ENCODE results near the gene SPATA22. TPM values are rescaled to one million over a fixed set of nuclear protein-coding genes. Genes with fewer than 3 reads are reported as not detected.

Gene SPATA22
- total RNA-seq, 6 experiments from 2014 or later = not detected

DNA sequence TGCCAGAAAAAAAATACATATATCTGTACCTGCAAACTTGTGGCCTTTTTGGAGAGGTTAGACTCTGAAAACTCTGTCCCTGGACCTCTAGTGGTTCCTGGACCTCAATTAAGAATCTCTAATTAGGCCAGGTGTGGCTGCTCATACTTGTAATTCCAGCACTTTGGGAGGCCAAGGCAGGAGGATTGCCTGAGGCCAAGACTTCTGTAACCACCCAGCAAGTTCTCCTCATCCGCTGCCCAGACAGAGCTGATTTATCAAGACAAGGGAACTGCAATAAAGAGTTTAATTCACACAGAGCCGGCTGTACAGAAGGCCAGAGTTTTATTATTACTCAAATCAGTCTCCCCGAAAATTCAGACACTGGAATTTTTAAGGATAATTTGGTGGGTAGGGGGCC lies 8.4 kb upstream of the SPATA22 start:
- H3K36me3 ChIP-seq = no peaks in the 10 kb centered on the region
- 90% methylated on average over 3 of the region's 3 CpGs for WGBS (ENCODE audit: insufficient coverage, low coverage, low lambda C conversion rate, missing lambda C conversion rate)
- H3K27me3 ChIP-seq = no peaks in the 10 kb centered on the region
- no peaks in the 10 kb centered on the region for H3K9me3 ChIP-seq
- intact Hi-C loops (cut with DNase I) = no loop called here
- no peak for DNase-seq
- no peak for TF ChIP-seq POLR2A (IDR thresholded peaks at IDR 0.05)
- TF ChIP-seq, protein P1, sequence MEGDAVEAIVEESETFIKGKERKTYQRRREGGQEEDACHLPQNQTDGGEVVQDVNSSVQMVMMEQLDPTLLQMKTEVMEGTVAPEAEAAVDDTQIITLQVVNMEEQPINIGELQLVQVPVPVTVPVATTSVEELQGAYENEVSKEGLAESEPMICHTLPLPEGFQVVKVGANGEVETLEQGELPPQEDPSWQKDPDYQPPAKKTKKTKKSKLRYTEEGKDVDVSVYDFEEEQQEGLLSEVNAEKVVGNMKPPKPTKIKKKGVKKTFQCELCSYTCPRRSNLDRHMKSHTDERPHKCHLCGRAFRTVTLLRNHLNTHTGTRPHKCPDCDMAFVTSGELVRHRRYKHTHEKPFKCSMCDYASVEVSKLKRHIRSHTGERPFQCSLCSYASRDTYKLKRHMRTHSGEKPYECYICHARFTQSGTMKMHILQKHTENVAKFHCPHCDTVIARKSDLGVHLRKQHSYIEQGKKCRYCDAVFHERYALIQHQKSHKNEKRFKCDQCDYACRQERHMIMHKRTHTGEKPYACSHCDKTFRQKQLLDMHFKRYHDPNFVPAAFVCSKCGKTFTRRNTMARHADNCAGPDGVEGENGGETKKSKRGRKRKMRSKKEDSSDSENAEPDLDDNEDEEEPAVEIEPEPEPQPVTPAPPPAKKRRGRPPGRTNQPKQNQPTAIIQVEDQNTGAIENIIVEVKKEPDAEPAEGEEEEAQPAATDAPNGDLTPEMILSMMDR (IDR thresholded peaks at IDR 0.05) = no peak
- no peak overlapping the region for H3K27ac ChIP-seq
- no peak for ATAC-seq
- peaks cover 0 to 4% (median 2%) of the 10 kb centered on the region in 4 donors for H3K4me1 ChIP-seq
- H3K4me3 ChIP-seq = no peak overlapping the region

DNA sequence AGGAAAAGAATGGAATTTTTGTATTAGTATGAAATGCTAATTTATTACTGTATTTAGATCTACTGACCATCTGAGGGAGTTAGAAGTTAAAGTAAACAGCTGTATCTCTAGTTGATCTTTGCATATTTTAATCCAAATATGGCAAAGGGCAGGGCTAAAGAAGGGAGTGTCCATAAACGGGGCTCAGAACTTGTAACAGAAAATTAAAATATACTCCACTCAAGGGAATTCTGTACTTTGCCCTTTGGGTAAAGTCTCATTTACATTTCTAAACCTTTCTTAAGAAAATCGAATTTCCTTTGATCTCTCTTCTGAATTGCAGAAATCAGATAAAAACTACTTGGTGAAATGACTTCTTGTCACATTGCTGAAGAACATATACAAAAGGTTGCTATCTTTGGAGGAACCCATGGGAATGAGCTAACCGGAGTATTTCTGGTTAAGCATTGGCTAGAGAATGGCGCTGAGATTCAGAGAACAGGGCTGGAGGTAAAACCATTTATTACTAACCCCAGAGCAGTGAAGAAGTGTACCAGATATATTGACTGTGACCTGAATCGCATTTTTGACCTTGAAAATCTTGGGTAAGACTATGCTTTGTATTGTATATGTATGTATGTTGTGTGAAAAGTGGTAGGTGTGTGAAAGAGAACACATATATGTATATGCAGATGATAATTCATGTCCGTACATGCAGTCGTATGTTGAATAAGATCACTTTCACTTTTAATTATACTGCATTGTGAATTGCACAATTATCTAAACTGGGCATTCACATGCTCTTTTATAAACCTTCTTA lies 4.4 kb upstream of the SPATA22 start, which contains the start of gene ASPA:
ASPA (plus strand) TSS at position 186 of the 799 bp plus-strand sequence; CDS start at position 349, 163 bp downstream.
- H3K36me3 ChIP-seq = no peaks in the 10 kb centered on the region
- intact Hi-C loops (cut with DNase I) = no loop called here
- H3K27ac ChIP-seq = peak within 1 kb of the TSS; percentile 31 to 93 (median 85)
- H3K4me3 ChIP-seq = peak within 1 kb of the TSS; percentile 26 to 57 (median 48)
- DNase-seq (no peak), ATAC-seq (peak; percentile 60 to 62 (median 61))
- no peaks in the 10 kb centered on the region for H3K27me3 ChIP-seq
- TF ChIP-seq POLR2A (IDR thresholded peaks at IDR 0.05) = no peak
- TF ChIP-seq, protein P1 (IDR thresholded peaks at IDR 0.05) = no peak
- 11% methylated on average over 7 of the region's 7 CpGs for WGBS (ENCODE audit: insufficient coverage, low coverage, low lambda C conversion rate, missing lambda C conversion rate)
- H3K9me3 ChIP-seq = no peaks in the 10 kb centered on the region
- peaks cover 0 to 16% (median 5%) of the 10 kb centered on the region in 4 donors for H3K4me1 ChIP-seq

DNA sequence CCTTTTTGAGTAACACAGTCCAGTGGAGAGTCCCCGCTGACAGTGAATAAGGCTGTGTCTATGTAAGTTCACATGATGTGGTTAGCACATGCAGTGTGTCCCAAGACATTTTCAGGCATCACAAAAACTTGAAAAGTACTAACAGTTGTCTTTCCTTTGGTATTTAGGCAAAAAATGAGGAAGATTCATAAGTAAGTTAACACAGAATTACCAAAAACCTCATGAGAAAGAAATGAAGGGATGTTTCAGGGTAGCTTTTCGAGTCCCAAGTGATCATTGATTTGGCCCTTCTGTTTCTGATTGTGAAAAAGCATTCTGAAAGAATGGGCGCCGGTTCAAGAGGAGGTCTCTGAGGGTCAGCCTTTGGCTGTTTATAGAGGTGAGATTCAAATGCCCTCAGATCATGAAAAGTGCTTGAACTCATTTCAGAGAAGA lies 3.6 kb upstream of the SPATA22 start:
- no peak overlapping the region for H3K4me3 ChIP-seq
- H3K36me3 ChIP-seq = no peaks in the 10 kb centered on the region
- 23% methylated on average over 4 of the region's 4 CpGs for WGBS (ENCODE audit: insufficient coverage, low coverage, low lambda C conversion rate, missing lambda C conversion rate)
- peaks cover 0 to 16% (median 5%) of the 10 kb centered on the region in 4 donors for H3K4me1 ChIP-seq
- H3K27ac ChIP-seq = peak overlapping the region; percentile 30 to 93 (median 85)
- H3K9me3 ChIP-seq = no peaks in the 10 kb centered on the region
- no peak for TF ChIP-seq POLR2A (IDR thresholded peaks at IDR 0.05)
- TF ChIP-seq, protein P1 (IDR thresholded peaks at IDR 0.05) = no peak
- H3K27me3 ChIP-seq = no peaks in the 10 kb centered on the region
- ATAC-seq = peak; percentile 15 to 59 (median 37)
- DNase-seq = peak in 1 of 3 donors; percentile 66
- intact Hi-C loops (cut with DNase I) = no loop called here

DNA sequence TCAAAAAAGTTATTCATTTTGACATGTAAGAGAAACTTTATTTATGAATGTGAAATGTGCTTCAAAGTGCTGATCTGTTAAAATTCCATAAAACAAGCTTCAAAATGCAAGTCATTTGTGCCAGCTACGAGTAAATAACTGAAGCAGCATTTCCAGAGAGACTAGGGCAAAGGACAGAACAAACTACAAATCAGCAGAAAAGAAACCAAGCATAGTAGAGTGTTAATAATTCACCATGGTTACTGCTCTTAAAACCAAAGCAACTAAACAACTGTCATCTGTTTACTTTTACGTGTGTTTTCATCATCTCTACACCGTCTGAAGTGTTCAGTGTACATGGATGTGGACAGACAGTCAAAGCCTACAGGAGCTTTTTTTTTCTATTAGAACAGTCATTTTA lies 2.6 kb upstream of the SPATA22 start:
- Histone ChIP-seq H3K36me3 (no peaks in the 10 kb centered on the region), H3K9me3 (no peaks in the 10 kb centered on the region), H3K4me1 (peaks cover 0 to 16% (median 5%) of the 10 kb centered on the region in 4 donors), H3K27ac (peak overlapping the region; percentile 30 to 93 (median 85)), H3K27me3 (no peaks in the 10 kb centered on the region), H3K4me3 (peak overlapping the region in 2 of 3 donors; percentile 9 to 19)
- WGBS (ENCODE audit: insufficient coverage, low coverage, low lambda C conversion rate, missing lambda C conversion rate) = 3% methylated on average over 3 of the region's 3 CpGs
- ATAC-seq = peak; percentile 87 to 89 (median 88)
- TF ChIP-seq, protein P1 (IDR thresholded peaks at IDR 0.05) = no peak
- no peak for TF ChIP-seq POLR2A (IDR thresholded peaks at IDR 0.05)
- intact Hi-C loops (cut with DNase I) = no loop called here
- no peak for DNase-seq

All from right lobe of liver (tissue), 6 donors.